Glutamatergic neuron (in vitro differentiated cells): Measurements from ENCODE around the gene LLGL2. TPM values are rescaled to one million over a fixed set of nuclear protein-coding genes. Genes with fewer than 3 reads are reported as not detected.
A peak's percentile ranks its signal among the peaks of the same experiment; 100 is the strongest.

Experiments used
- DNase-seq: peaks from one replicate; pipeline ENCODE4 v3.0.0; 2022
- H3K27ac Mint-ChIP-seq: one replicate; pipeline ENCODE4 v1.8.0; 2020; ENCODE audit warnings: mild to moderate bottlenecking, mixed read lengths, inconsistent platforms; ENCODE audit not compliant: unreplicated experiment
- H3K27me3 Mint-ChIP-seq: one replicate; pipeline ENCODE4 v1.8.0; 2020; ENCODE audit warnings: mild to moderate bottlenecking, moderate library complexity, mixed read lengths, inconsistent platforms; ENCODE audit not compliant: unreplicated experiment
- H3K36me3 Mint-ChIP-seq: one replicate; pipeline ENCODE4 v1.8.0; 2020; ENCODE audit warnings: mild to moderate bottlenecking, mixed read lengths, inconsistent platforms; ENCODE audit not compliant: unreplicated experiment
- H3K4me1 Mint-ChIP-seq: one replicate; pipeline ENCODE4 v1.8.0; 2020; ENCODE audit warnings: mild to moderate bottlenecking, low read depth, mixed read lengths, inconsistent platforms; ENCODE audit not compliant: unreplicated experiment
- H3K4me3 Mint-ChIP-seq: one replicate; pipeline ENCODE4 v1.8.0; 2020; ENCODE audit warnings: mild to moderate bottlenecking, mixed read lengths, inconsistent platforms; ENCODE audit not compliant: unreplicated experiment
- H3K9me3 Mint-ChIP-seq: one replicate; pipeline ENCODE4 v1.8.0; 2020; ENCODE audit warnings: mild to moderate bottlenecking, moderate library complexity, mixed read lengths, inconsistent platforms; ENCODE audit not compliant: unreplicated experiment
- total RNA-seq: library from RNA; stranded (reverse); fragmentation: NEBNext Ultra II Directional; extraction: Animal tissue kit (Norgen Biotek cat#: 25700); gene quantifications from one replicate; pipeline ENCODE4 v1.2.1, GENCODE V29; 2021; ENCODE audit not compliant: unreplicated experiment
- TF ChIP-seq, protein P1 (sequence below): fragments of 200-600 bp; sonication (generic); IDR thresholded peaks from one replicate; pipeline ENCODE4 v1.5.0; 2021; ENCODE audit not compliant: partially characterized antibody, unreplicated experiment

The LLGL2 gene
- total RNA-seq, 1 donor from 2014 or later: 4.8 TPM

DNA sequence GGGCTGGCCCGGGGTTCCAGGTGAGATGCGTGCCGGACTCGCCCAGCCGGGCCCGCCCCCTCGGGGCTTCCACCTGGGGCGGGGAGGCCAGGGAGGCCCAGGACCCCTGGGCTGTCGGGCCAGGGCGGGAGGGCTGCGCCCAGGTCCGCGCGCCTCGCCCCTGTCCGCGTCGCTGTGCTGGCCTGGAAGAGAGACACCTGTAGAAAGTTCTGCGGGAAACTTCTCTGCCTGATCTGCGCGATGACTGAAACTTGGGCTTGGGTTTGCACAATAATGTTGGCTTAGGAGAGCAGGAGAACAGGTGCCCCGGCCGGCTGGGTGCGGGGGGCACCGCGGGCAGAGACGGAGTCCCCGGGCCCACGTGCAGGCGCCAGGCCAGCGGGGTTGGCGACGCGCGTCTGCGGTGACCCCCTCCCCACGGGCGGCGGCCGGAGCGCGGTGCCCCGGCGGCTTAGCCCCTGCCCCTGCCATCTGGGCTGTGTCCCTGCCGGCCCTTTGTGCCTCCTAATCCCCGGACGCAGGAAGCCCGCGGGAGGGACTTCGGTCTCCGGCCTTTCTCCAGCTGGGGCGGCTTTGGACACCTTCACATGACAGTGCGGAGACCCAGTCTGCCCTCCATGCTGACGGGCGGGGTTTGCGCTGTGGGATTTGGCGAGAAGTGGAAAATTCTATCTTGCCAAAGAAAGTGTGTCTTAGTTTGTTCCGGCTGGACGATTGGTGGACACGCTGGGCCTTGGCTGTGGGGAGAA is 483 bp downstream of the LLGL2 start:
- Mint-ChIP-seq H3K4me3 (peak overlapping the region; percentile 63), H3K27ac (no peak overlapping the region), H3K9me3 (no peaks in the 10 kb centered on the region), H3K27me3 (peaks cover 3% of the 10 kb centered on the region), H3K36me3 (no peaks in the 10 kb centered on the region), H3K4me1 (no peaks in the 10 kb centered on the region)
- TF ChIP-seq, protein P1, sequence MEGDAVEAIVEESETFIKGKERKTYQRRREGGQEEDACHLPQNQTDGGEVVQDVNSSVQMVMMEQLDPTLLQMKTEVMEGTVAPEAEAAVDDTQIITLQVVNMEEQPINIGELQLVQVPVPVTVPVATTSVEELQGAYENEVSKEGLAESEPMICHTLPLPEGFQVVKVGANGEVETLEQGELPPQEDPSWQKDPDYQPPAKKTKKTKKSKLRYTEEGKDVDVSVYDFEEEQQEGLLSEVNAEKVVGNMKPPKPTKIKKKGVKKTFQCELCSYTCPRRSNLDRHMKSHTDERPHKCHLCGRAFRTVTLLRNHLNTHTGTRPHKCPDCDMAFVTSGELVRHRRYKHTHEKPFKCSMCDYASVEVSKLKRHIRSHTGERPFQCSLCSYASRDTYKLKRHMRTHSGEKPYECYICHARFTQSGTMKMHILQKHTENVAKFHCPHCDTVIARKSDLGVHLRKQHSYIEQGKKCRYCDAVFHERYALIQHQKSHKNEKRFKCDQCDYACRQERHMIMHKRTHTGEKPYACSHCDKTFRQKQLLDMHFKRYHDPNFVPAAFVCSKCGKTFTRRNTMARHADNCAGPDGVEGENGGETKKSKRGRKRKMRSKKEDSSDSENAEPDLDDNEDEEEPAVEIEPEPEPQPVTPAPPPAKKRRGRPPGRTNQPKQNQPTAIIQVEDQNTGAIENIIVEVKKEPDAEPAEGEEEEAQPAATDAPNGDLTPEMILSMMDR: no peak
- DNase-seq: no peak

DNA sequence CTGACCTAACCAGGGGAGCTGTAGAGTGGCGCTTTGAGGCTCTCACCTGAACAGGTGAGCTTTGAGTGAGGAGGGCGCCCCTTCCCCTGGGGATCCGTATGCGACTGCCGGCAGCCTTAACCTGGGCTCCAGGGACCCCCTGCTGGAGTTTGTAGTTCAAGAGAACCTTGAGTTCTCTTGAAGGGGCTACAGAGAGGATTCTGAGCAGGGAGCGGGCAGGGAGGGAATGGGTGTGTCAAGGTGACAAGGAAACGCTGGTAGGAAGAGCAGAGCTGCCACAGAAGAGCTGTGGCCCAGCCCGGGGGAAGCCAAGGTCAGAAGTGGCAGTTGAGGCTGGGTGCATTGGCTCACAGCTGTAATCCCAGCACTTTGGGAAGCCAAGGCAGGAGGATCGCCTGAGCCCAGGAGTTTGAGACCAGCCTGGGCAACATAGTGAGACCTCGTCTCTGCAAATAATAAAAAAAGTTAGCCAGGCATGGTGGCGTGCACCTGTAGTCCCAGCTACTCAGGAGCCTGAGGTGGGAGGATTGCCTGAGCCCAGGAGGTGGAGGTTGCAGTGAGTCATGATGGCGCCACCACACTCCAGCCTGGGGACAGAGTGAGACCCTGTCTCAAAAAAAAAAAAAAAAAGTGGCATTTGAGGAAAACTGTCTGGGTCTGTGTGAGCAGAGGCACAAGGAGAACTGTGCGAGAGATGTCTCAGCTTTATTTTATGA is 1.2 kb downstream of the LLGL2 start:
- TF ChIP-seq, protein P1: no peak
- Mint-ChIP-seq H3K9me3 (no peaks in the 10 kb centered on the region), H3K4me1 (no peaks in the 10 kb centered on the region), H3K36me3 (no peaks in the 10 kb centered on the region), H3K4me3 (peak overlapping the region; percentile 63), H3K27ac (no peak overlapping the region), H3K27me3 (peaks cover 3% of the 10 kb centered on the region)
- DNase-seq: no peak

DNA sequence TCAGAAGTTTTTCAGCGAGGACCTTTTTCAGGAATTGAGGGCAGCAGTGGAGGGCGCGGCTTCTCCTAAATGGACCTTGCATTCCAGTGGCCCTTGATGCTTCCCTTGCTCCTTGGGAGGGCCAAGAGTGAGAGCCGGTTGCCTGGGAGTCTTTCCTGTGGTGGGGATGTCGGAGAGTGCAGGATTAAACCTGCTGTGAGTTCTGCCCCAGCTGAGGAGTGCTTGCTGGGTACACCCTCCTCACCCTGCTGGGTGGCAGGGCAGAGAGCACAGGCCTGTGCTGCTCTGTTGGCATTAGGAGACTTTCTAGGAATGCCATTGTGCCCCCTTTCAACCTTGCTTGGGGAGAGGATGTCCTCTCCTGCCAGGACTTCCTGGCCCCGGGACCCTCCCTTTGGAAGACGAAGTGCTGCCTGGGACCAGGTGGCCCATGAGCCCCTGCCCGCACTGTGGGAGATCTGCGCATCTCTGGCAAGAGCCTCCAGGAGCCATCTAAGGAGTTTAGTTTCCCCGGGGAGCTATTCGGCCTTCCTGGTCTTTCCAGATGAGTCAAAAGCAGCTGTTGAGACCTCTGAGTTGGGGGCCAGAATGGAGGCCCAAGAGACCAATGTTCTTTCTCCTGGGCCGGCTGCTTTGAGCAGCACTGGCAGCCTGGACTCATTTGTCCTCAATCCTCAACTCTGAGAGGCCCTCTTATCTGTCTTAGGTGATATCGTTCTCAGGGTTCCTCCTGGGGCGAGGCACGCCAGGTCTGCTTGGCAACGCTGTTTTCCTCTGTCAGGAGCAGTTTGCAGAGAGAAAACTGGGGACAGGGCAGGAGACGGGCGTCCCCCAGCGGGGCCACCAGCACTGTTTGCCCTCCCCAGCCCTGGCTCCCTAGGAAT is 5.6 kb downstream of the LLGL2 start:
- Mint-ChIP-seq H3K4me3 (no peak overlapping the region), H3K36me3 (no peaks in the 10 kb centered on the region), H3K9me3 (peaks cover 2% of the 10 kb centered on the region), H3K4me1 (peaks cover 4% of the 10 kb centered on the region), H3K27ac (no peak overlapping the region), H3K27me3 (no peaks in the 10 kb centered on the region)
- no peak for DNase-seq
- TF ChIP-seq, protein P1: no peak

DNA sequence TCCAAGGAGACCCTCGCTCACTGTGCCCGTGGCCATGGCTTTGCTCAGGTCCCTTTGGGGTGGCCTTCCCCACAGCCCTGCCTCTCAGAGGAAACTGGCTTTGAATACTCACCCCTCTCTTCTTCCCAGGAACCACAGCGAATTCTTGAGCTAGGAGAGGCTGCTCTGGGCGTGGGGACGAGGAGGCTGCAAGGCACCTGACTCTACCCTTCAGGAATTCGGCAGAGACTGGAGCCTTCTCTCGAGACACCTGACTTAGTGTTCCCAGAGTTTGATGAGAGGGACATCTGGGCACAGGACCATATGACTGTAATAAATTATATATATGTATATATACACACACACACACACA is 6.2 kb downstream of the LLGL2 start:
- TF ChIP-seq, protein P1: no peak
- H3K4me3 Mint-ChIP-seq: no peak overlapping the region
- no peak for DNase-seq
- peaks cover 2% of the 10 kb centered on the region for H3K9me3 Mint-ChIP-seq
- no peaks in the 10 kb centered on the region for H3K27me3 Mint-ChIP-seq
- H3K4me1 Mint-ChIP-seq: peaks cover 4% of the 10 kb centered on the region
- no peaks in the 10 kb centered on the region for H3K36me3 Mint-ChIP-seq
- no peak overlapping the region for H3K27ac Mint-ChIP-seq
